ENCODE results near the gene CD74.
"Not testable (repeated sequence)": the region's sequence is repeated elsewhere in the genome, so short reads cannot be mapped to it uniquely, and the experiment has no call there.

The CD74 gene

GRCh38 chr5:150422075-150422474, 9.4 kb upstream of the CD74 start:
- no peaks in the 10 kb centered on the region for H3K27me3 ChIP-seq (ENCODE audit: control insufficient read depth, insufficient read depth, low read length)
- no peak overlapping the region for H3K9ac ChIP-seq (ENCODE audit: low read length)
- H3K4me1 ChIP-seq (ENCODE audit: control insufficient read depth, low read depth, low read length) = peaks cover 3% of the 10 kb centered on the region
- no peak overlapping the region for H3K27ac ChIP-seq (ENCODE audit: low read length)
- no peak overlapping the region for H3K4me3 ChIP-seq (ENCODE audit: low read length)
- no peaks in the 10 kb centered on the region for H3K9me3 ChIP-seq (ENCODE audit: control insufficient read depth, low read depth, low read length)
- no peaks in the 10 kb centered on the region for H3K36me3 ChIP-seq (ENCODE audit: control insufficient read depth, low read depth, low read length)

GRCh38 chr5:150419630-150420270, 7.0 kb upstream of the CD74 start:
- Histone ChIP-seq H3K27me3 (ENCODE audit: control insufficient read depth, insufficient read depth, low read length) (no peaks in the 10 kb centered on the region), H3K9ac (ENCODE audit: low read length) (no peak overlapping the region), H3K27ac (ENCODE audit: low read length) (no peak overlapping the region), H3K4me1 (ENCODE audit: control insufficient read depth, low read depth, low read length) (peaks cover 3% of the 10 kb centered on the region), H3K4me3 (ENCODE audit: low read length) (no peak overlapping the region), H3K9me3 (ENCODE audit: control insufficient read depth, low read depth, low read length) (no peaks in the 10 kb centered on the region), H3K36me3 (ENCODE audit: control insufficient read depth, low read depth, low read length) (no peaks in the 10 kb centered on the region)

DNA sequence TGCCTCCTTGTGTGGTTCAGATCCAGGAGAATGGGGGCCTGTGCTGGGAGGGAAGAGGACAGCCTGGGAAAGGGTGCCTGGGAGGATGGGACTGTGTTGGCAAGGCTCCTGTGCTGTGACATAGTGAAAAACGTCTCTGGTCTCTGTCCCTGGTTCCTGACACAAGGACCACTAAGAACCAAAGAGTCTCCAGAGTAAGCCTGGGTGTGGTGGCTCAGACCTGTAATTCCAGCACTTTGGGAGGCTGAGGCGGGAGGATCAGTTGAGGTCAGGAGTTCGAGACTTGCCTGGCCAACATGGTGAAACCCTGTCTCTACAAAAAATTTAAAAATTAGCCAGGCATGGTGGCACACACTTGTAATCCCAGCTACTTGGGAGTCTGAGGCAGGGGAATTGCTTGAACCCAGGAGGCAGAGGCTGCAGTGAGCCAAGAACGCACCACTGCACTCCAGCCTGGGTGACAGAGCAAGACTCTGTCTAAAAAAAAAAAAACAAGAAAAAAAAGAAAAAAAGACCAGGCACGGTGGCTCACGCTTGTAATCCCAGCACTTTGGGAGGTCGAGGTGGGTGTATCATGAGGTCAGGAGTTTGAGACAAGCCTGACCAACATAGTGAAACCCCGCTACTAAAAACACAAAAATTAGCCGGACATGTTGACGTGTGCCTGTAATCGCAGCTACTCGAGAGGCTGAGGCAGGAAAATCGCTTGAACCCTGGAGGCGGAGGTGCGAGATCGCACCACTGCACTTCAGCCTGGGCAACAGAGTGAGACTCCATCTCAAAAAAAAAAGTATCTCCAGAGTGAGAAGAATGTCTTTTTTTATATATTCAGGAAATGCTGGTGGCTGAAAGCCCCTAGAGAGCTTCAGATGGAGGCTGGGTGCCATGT, 1.4 kb upstream of the CD74 start:
- not testable (repeated sequence) for H3K27ac ChIP-seq (ENCODE audit: low read length); H3K4me3 ChIP-seq (ENCODE audit: low read length); H3K36me3 ChIP-seq (ENCODE audit: control insufficient read depth, low read depth, low read length); H3K27me3 ChIP-seq (ENCODE audit: control insufficient read depth, insufficient read depth, low read length); H3K9me3 ChIP-seq (ENCODE audit: control insufficient read depth, low read depth, low read length)
- peak overlapping the region; percentile 2 for H3K9ac ChIP-seq (ENCODE audit: low read length)
- peaks cover 20% of the 10 kb centered on the region for H3K4me1 ChIP-seq (ENCODE audit: control insufficient read depth, low read depth, low read length)

DNA sequence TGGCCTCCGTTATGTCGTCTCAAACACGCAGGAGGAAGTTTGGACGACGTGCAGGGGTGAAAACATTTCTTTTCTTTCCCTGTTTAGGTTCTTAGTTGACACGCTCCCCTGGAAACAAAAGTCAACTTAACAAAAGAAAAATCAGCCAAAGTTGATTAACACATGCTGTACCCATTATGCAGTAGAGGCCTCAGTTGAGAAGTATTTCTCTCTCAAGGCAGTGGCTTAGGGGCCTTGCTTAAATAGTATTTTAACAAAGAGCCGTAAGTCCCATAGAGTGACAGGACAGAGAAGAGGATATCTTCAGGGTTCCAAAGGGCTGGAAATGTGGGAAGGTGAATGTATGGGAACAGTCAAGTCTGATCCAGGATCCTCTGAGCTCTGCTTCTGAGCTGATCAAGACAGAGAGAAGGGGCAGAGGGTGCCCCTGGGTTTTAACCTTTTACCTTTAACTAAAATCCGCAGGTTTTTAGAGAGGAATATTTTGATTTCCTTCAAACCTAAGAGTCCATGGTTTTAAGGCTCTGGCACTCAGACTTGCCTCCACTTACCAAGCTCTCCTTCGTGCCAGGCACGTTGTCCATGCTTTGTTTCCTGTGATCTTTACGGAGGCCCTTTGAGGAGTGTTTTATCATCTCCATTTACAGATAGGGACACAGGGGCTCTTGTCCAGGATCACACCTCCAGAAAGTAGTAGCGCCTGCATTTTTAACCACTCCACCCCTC, 629 bp upstream of the CD74 start:
- no peaks in the 10 kb centered on the region for H3K36me3 ChIP-seq (ENCODE audit: control insufficient read depth, low read depth, low read length)
- peaks cover 20% of the 10 kb centered on the region for H3K4me1 ChIP-seq (ENCODE audit: control insufficient read depth, low read depth, low read length)
- H3K9me3 ChIP-seq (ENCODE audit: control insufficient read depth, low read depth, low read length) = no peaks in the 10 kb centered on the region
- H3K4me3 ChIP-seq (ENCODE audit: low read length) = peak overlapping the region; percentile 54
- peak overlapping the region; percentile 30 for H3K27ac ChIP-seq (ENCODE audit: low read length)
- H3K9ac ChIP-seq (ENCODE audit: low read length) = peak overlapping the region; percentile 2
- H3K27me3 ChIP-seq (ENCODE audit: control insufficient read depth, insufficient read depth, low read length) = no peaks in the 10 kb centered on the region

GRCh38 chr5:150411245-150411979, 1.3 kb downstream of the CD74 start:
- H3K9ac ChIP-seq (ENCODE audit: low read length) = no peak overlapping the region
- H3K27me3 ChIP-seq (ENCODE audit: control insufficient read depth, insufficient read depth, low read length) = no peaks in the 10 kb centered on the region
- no peak overlapping the region for H3K27ac ChIP-seq (ENCODE audit: low read length)
- H3K36me3 ChIP-seq (ENCODE audit: control insufficient read depth, low read depth, low read length) = no peaks in the 10 kb centered on the region
- no peaks in the 10 kb centered on the region for H3K9me3 ChIP-seq (ENCODE audit: control insufficient read depth, low read depth, low read length)
- H3K4me3 ChIP-seq (ENCODE audit: low read length) = no peak overlapping the region
- peaks cover 20% of the 10 kb centered on the region for H3K4me1 ChIP-seq (ENCODE audit: control insufficient read depth, low read depth, low read length)

- Histone ChIP-seq H3K27ac (ENCODE audit: low read length) (no peak overlapping the region), H3K36me3 (ENCODE audit: control insufficient read depth, low read depth, low read length) (no peaks in the 10 kb centered on the region), H3K4me3 (ENCODE audit: low read length) (no peak overlapping the region), H3K4me1 (ENCODE audit: control insufficient read depth, low read depth, low read length) (peaks cover 20% of the 10 kb centered on the region), H3K27me3 (ENCODE audit: control insufficient read depth, insufficient read depth, low read length) (no peaks in the 10 kb centered on the region), H3K9me3 (ENCODE audit: control insufficient read depth, low read depth, low read length) (no peaks in the 10 kb centered on the region), H3K9ac (ENCODE audit: low read length) (no peak overlapping the region)
Measured at GRCh38 chr5:150410524-150411244, 2.0 kb downstream of the CD74 start.

DNA sequence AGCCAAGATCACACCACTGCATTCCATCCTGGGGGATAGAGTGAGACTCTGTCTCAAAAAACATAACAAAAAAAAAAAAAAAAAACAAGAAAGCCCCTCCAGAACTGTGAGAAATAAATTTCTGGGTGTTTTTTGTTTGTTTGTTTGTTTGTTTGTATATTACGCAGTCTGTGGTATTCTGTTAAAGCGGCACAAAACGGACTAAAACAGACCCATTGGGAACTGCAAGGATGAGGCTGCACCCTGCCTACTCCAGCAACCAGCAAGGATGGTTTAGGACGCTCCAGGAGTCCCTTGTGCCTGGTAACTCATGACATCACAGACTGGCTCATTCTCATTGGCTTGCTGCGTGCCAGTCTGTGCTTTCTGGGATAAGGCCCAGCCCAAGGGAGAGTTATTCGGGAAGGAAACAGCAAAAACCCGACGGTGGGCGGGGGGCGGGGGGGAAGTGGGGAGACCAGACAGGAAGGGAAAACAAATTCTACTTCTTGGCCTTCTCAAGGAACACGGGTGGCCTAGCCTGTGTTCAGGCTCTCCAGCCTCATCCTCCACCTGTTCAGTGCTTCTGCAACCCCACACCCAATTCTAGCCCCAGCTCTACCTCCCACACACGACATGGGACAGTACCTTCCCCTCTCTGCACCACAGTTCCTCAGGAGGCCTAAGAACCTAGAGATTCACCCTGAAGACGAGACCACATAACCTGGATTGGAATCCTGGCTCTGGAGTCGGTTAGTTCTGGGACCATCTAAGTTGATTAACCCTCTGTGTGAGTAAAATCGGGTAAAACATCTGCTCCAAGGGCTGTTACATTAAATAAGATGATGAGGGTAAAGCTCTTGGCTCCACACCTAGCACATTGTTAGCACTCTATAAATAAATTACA, 2.8 kb downstream of the CD74 start:
- Histone ChIP-seq H3K4me3 (ENCODE audit: low read length) (peak overlapping the region; percentile 1), H3K4me1 (ENCODE audit: control insufficient read depth, low read depth, low read length) (peaks cover 20% of the 10 kb centered on the region), H3K9ac (ENCODE audit: low read length) (no peak overlapping the region), H3K27me3 (ENCODE audit: control insufficient read depth, insufficient read depth, low read length) (no peaks in the 10 kb centered on the region), H3K27ac (ENCODE audit: low read length) (no peak overlapping the region), H3K9me3 (ENCODE audit: control insufficient read depth, low read depth, low read length) (no peaks in the 10 kb centered on the region), H3K36me3 (ENCODE audit: control insufficient read depth, low read depth, low read length) (no peaks in the 10 kb centered on the region)

- H3K9ac ChIP-seq (ENCODE audit: low read length) = no peak overlapping the region
- H3K4me1 ChIP-seq (ENCODE audit: control insufficient read depth, low read depth, low read length) = peaks cover 20% of the 10 kb centered on the region
- H3K36me3 ChIP-seq (ENCODE audit: control insufficient read depth, low read depth, low read length) = peaks cover under 1% of the 10 kb centered on the region
- H3K27me3 ChIP-seq (ENCODE audit: control insufficient read depth, insufficient read depth, low read length) = no peaks in the 10 kb centered on the region
- no peaks in the 10 kb centered on the region for H3K9me3 ChIP-seq (ENCODE audit: control insufficient read depth, low read depth, low read length)
- H3K27ac ChIP-seq (ENCODE audit: low read length) = no peak overlapping the region
- H3K4me3 ChIP-seq (ENCODE audit: low read length) = no peak overlapping the region
Measured at GRCh38 chr5:150408231-150408943, 4.3 kb downstream of the CD74 start.

DNA sequence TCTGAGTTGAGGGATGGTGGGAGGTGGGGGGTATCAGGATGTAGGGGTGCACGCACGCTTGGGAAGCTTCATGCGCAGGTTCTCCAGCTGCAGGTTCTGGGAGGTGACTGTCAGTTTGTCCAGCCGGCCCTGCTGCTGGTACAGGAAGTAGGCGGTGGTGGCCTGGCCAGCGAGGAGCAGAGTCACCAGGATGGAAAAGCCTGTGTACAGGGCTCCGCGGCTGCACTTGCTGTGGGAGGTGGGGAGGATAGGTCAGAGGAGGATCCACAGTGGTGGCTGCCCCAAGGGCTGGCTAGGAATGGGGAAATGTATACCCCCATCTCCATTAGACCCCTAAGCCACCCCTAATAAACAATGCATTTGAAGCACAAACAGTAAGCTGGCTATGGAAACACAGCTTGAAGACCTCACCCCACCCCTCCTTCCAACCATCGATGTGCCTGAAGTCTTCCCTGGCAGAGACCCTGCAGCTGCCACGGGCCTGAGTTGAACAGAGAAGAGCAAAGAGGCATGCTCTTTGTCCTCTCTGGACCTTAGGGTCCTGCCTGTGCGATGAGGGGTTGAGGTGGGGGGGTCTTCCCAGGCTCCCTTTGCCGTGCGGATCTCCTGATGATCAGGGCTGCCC, 5.5 kb downstream of the CD74 start:
- Histone ChIP-seq H3K4me3 (ENCODE audit: low read length) (no peak overlapping the region), H3K36me3 (ENCODE audit: control insufficient read depth, low read depth, low read length) (peaks cover 4% of the 10 kb centered on the region), H3K9me3 (ENCODE audit: control insufficient read depth, low read depth, low read length) (no peaks in the 10 kb centered on the region), H3K27ac (ENCODE audit: low read length) (no peak overlapping the region), H3K9ac (ENCODE audit: low read length) (no peak overlapping the region), H3K4me1 (ENCODE audit: control insufficient read depth, low read depth, low read length) (peaks cover 11% of the 10 kb centered on the region), H3K27me3 (ENCODE audit: control insufficient read depth, insufficient read depth, low read length) (no peaks in the 10 kb centered on the region)

All from iPS-18a (cell line).